Neural progenitor cell (in vitro differentiated cells): Measurements from ENCODE around the gene FRY.

Experiments
- EZH2 ChIP-seq: fragments of 200-600 bp; sonication (generic); IDR thresholded peaks from 2 replicates; pipeline ENCODE4 v1.6.1; 2017; ENCODE audit warnings: antibody characterized with exemption, mild to moderate bottlenecking, moderate library complexity
- EZH2phosphoT487 ChIP-seq: fragments of 200-600 bp; sonication (generic); IDR thresholded peaks from 2 replicates; pipeline ENCODE4 v1.6.1; 2017; ENCODE audit warnings: antibody characterized with exemption
- TF ChIP-seq, protein P1 (sequence below): fragments of 200-600 bp; sonication (generic); IDR thresholded peaks from 2 replicates; pipeline ENCODE4 v1.5.1; 2017; ENCODE audit warnings: antibody characterized with exemption, mild to moderate bottlenecking

DNA sequence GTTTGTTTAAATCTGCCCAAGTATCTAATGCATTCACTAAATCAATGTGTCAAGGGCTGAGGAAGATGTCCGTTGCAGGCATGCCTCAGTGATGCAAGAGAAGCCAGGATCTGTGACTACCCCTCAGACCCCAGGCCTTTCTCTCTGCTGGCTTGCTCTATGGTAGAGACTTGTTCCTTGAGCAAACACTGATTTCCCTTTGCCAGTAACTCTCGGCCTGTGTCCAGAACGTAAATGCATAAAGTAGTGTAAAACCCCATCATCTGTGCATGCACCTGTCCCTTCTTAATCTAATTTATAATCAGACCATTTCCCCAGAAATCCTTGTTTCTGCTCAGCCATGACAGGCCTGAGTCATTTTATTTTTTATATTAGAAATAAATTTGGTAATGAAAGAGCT, 28.7 kb upstream of the FRY start:
- TF ChIP-seq EZH2phosphoT487: no peak
- TF ChIP-seq, protein P1, sequence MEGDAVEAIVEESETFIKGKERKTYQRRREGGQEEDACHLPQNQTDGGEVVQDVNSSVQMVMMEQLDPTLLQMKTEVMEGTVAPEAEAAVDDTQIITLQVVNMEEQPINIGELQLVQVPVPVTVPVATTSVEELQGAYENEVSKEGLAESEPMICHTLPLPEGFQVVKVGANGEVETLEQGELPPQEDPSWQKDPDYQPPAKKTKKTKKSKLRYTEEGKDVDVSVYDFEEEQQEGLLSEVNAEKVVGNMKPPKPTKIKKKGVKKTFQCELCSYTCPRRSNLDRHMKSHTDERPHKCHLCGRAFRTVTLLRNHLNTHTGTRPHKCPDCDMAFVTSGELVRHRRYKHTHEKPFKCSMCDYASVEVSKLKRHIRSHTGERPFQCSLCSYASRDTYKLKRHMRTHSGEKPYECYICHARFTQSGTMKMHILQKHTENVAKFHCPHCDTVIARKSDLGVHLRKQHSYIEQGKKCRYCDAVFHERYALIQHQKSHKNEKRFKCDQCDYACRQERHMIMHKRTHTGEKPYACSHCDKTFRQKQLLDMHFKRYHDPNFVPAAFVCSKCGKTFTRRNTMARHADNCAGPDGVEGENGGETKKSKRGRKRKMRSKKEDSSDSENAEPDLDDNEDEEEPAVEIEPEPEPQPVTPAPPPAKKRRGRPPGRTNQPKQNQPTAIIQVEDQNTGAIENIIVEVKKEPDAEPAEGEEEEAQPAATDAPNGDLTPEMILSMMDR: no peak
- TF ChIP-seq EZH2: no peak
